Mesendoderm (in vitro differentiated cells): Measurements from ENCODE around the gene PTDSS2.
"Not testable (repeated sequence)": the region's sequence is repeated elsewhere in the genome, so short reads cannot be mapped to it uniquely, and the experiment has no call there.

Experiments used
- DNase-seq: peaks from one replicate; pipeline ENCODE4 v3.0.0; 2013
- H2AK5ac ChIP-seq: 2 replicates; pipeline ENCODE4 v1.6.1; 2013; ENCODE audit warnings: low read length, inconsistent platforms
- H2BK120ac ChIP-seq: 2 replicates; pipeline ENCODE4 v1.6.1; 2013; ENCODE audit warnings: low read depth, mild to moderate bottlenecking, low read length, moderate library complexity, mixed read lengths
- H2BK15ac ChIP-seq: replicated peaks from 2 replicates; pipeline ENCODE4 v1.6.1; 2013; ENCODE audit warnings: low read depth, mild to moderate bottlenecking, moderate library complexity
- H2BK5ac ChIP-seq: 2 replicates; pipeline ENCODE4 v1.6.1; 2013; ENCODE audit warnings: low read length, inconsistent platforms
- H3K18ac ChIP-seq: 2 replicates; pipeline ENCODE4 v1.6.1; 2013; ENCODE audit warnings: mild to moderate bottlenecking, low read length, mixed read lengths
- H3K23ac ChIP-seq: one replicate; pipeline ENCODE4 v1.6.1; 2013; ENCODE audit warnings: low read length
- H3K27ac ChIP-seq: 2 replicates; pipeline ENCODE4 v1.5.1; 2013; ENCODE audit warnings: low read depth, mild to moderate bottlenecking, inconsistent platforms, low read length, moderate library complexity
- H3K27me3 ChIP-seq: 2 replicates; pipeline ENCODE4 v1.6.1; 2013; ENCODE audit warnings: low read length, control low read depth, mild to moderate bottlenecking, inconsistent platforms; ENCODE audit not compliant: insufficient read depth, poor library complexity
- H3K36me3 ChIP-seq: 2 replicates; pipeline ENCODE4 v1.6.1; 2013; ENCODE audit warnings: low read length, inconsistent platforms; ENCODE audit not compliant: control insufficient read depth, insufficient read depth
- H3K4ac ChIP-seq: one replicate; pipeline ENCODE4 v1.6.1; 2013; ENCODE audit warnings: low read depth, mild to moderate bottlenecking, low read length, moderate library complexity
- H3K4me1 ChIP-seq: 2 replicates; pipeline ENCODE4 v1.6.1; 2013; ENCODE audit warnings: low read depth, low read length, inconsistent platforms; ENCODE audit not compliant: control insufficient read depth
- H3K4me2 ChIP-seq: 2 replicates; pipeline ENCODE4 v1.6.1; 2013; ENCODE audit warnings: low read length
- H3K4me3 ChIP-seq: 2 replicates; pipeline ENCODE4 v1.5.1; 2013; ENCODE audit warnings: mild to moderate bottlenecking, low read length
- H3K56ac ChIP-seq: one replicate; pipeline ENCODE4 v1.6.1; 2013; ENCODE audit warnings: low read length
- H3K79me1 ChIP-seq: 2 replicates; pipeline ENCODE4 v1.6.1; 2013; ENCODE audit warnings: low read length, inconsistent platforms
- H3K79me2 ChIP-seq: 2 replicates; pipeline ENCODE4 v1.6.1; 2013; ENCODE audit warnings: mild to moderate bottlenecking, low read length; ENCODE audit not compliant: control insufficient read depth, insufficient read depth
- H3K9ac ChIP-seq: 2 replicates; pipeline ENCODE4 v1.6.1; 2013; ENCODE audit warnings: low read length, inconsistent platforms
- H4K5ac ChIP-seq: one replicate; pipeline ENCODE4 v1.6.1; 2013; ENCODE audit warnings: low read length
- H4K8ac ChIP-seq: one replicate; pipeline ENCODE4 v1.6.1; 2013; ENCODE audit warnings: low read depth, mild to moderate bottlenecking, control low read depth, low read length, moderate library complexity
- WGBS: extraction: QIAGEN DNeasy Blood & Tissue Kit; methylation state at CpG from one replicate; pipeline ENCODE4 v1.1.7; 2013; ENCODE audit warnings: low lambda C conversion rate, missing lambda C conversion rate; ENCODE audit not compliant: insufficient coverage; ENCODE audit errors: extremely low coverage; 5-methylcytosine and 5-hydroxymethylcytosine counted together

Gene PTDSS2

GRCh38 chr11:422249-422656 lies 27.8 kb upstream of the PTDSS2 start:
- Histone ChIP-seq H3K27ac (no peak overlapping the region), H3K79me2 (no peaks in the 10 kb centered on the region), H2BK5ac (no peak overlapping the region), H2BK15ac (no peak overlapping the region), H3K27me3 (no peaks in the 10 kb centered on the region), H3K4me3 (no peak overlapping the region), H3K4ac (no peak overlapping the region), H2BK120ac (no peak overlapping the region), H3K4me2 (no peak overlapping the region), H3K23ac (no peak overlapping the region), H4K5ac (no peak overlapping the region), H3K9ac (no peak overlapping the region), H3K56ac (no peak overlapping the region), H4K8ac (no peak overlapping the region), H2AK5ac (no peak overlapping the region), H3K36me3 (no peaks in the 10 kb centered on the region), H3K4me1 (no peaks in the 10 kb centered on the region), H3K18ac (no peak overlapping the region), H3K79me1 (no peaks in the 10 kb centered on the region)
- DNase-seq = peak; percentile 73
- WGBS = no CpG with 5 or more reads among the region's 10 CpGs

GRCh38 chr11:424232-424631 lies 25.8 kb upstream of the PTDSS2 start:
- no peaks in the 10 kb centered on the region for H3K27me3 ChIP-seq
- no peaks in the 10 kb centered on the region for H3K4me1 ChIP-seq
- no peak overlapping the region for H3K23ac ChIP-seq
- no peak overlapping the region for H4K8ac ChIP-seq
- no peaks in the 10 kb centered on the region for H3K36me3 ChIP-seq
- no peak overlapping the region for H4K5ac ChIP-seq
- DNase-seq = no peak
- H2AK5ac ChIP-seq = no peak overlapping the region
- no peak overlapping the region for H3K9ac ChIP-seq
- WGBS = no CpG with 5 or more reads among the region's 4 CpGs
- H2BK120ac ChIP-seq = no peak overlapping the region
- H3K4ac ChIP-seq = no peak overlapping the region
- no peak overlapping the region for H3K27ac ChIP-seq
- H3K79me2 ChIP-seq = no peaks in the 10 kb centered on the region
- no peak overlapping the region for H2BK15ac ChIP-seq
- H3K79me1 ChIP-seq = no peaks in the 10 kb centered on the region
- no peak overlapping the region for H3K18ac ChIP-seq
- H3K4me3 ChIP-seq = no peak overlapping the region
- H3K4me2 ChIP-seq = no peak overlapping the region
- no peak overlapping the region for H3K56ac ChIP-seq
- no peak overlapping the region for H2BK5ac ChIP-seq

GRCh38 chr11:424766-425165 lies 25.3 kb upstream of the PTDSS2 start:
- H3K4me1 ChIP-seq, H3K4ac ChIP-seq, H3K56ac ChIP-seq, H3K79me2 ChIP-seq, H3K36me3 ChIP-seq, H3K4me3 ChIP-seq, H2BK120ac ChIP-seq, H3K9ac ChIP-seq, H2BK5ac ChIP-seq, H3K23ac ChIP-seq, H4K5ac ChIP-seq, H3K4me2 ChIP-seq, DNase-seq, H3K79me1 ChIP-seq, H3K27me3 ChIP-seq, H2AK5ac ChIP-seq, H3K27ac ChIP-seq, H4K8ac ChIP-seq, H2BK15ac ChIP-seq, H3K18ac ChIP-seq: not testable (repeated sequence)
- WGBS = no CpG with 5 or more reads among the region's 45 CpGs

DNA sequence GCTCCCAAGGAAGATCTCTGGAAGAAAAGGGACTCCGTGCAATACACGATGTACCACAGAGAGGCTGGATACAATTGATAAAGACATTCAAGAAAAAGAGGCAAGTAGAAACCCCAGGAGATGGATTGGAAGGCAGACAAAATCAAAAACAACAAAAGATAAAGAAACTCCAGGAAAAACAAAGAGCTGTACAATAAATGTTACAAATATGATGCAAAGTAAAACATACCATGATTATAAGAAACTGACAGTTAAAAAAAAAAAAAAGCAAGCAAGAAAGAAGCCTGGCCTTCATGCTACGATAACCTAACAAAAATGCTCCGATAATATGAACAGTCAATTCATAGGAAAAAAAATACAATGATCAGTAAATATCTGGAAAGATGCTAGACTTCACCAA lies 24.8 kb upstream of the PTDSS2 start:
- no peak for DNase-seq
- Histone ChIP-seq H2BK15ac (no peak overlapping the region), H3K27me3 (no peaks in the 10 kb centered on the region), H2BK5ac (no peak overlapping the region), H3K36me3 (no peaks in the 10 kb centered on the region), H3K79me2 (no peaks in the 10 kb centered on the region), H3K4ac (no peak overlapping the region), H3K4me2 (no peak overlapping the region), H3K4me1 (no peaks in the 10 kb centered on the region), H4K8ac (no peak overlapping the region), H3K4me3 (no peak overlapping the region), H3K18ac (no peak overlapping the region), H2AK5ac (no peak overlapping the region), H3K56ac (no peak overlapping the region), H3K27ac (no peak overlapping the region), H3K9ac (no peak overlapping the region), H3K79me1 (no peaks in the 10 kb centered on the region), H2BK120ac (no peak overlapping the region), H4K5ac (no peak overlapping the region), H3K23ac (no peak overlapping the region)
- WGBS = no CpG with 5 or more reads among the region's 4 CpGs

DNA sequence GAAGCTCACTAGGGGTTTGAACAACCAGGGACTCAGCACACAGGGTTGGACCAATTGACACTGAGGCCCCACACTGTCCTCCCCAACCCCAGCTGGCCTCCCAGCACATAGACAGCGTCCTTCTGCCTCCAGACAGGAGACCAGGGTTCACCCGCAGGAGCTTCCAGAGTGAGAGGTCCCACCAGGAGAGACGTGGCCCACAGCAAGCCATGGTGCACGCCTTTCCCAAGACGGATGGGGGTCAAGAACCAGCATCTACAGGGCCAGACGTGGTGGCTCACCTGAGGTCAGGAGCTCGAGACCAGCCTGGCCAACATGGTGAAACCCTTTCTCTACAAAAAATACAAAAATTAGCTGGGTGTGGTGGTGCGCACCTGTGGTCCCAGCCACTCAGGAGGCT lies 23.2 kb upstream of the PTDSS2 start:
- H3K4me2 ChIP-seq = no peak overlapping the region
- H2BK15ac ChIP-seq = no peak overlapping the region
- H3K56ac ChIP-seq = no peak overlapping the region
- no peak overlapping the region for H3K18ac ChIP-seq
- no peaks in the 10 kb centered on the region for H3K4me1 ChIP-seq
- WGBS = no CpG with 5 or more reads among the region's 8 CpGs
- no peaks in the 10 kb centered on the region for H3K79me2 ChIP-seq
- H2BK5ac ChIP-seq = no peak overlapping the region
- H3K27ac ChIP-seq = no peak overlapping the region
- DNase-seq = no peak
- H3K27me3 ChIP-seq = no peaks in the 10 kb centered on the region
- H3K36me3 ChIP-seq = no peaks in the 10 kb centered on the region
- no peak overlapping the region for H3K23ac ChIP-seq
- no peak overlapping the region for H4K5ac ChIP-seq
- H3K9ac ChIP-seq = no peak overlapping the region
- no peak overlapping the region for H3K4me3 ChIP-seq
- H2BK120ac ChIP-seq = no peak overlapping the region
- H3K4ac ChIP-seq = no peak overlapping the region
- H2AK5ac ChIP-seq = no peak overlapping the region
- H4K8ac ChIP-seq = no peak overlapping the region
- H3K79me1 ChIP-seq = no peaks in the 10 kb centered on the region

- Histone ChIP-seq H3K79me2 (no peaks in the 10 kb centered on the region), H3K79me1 (no peaks in the 10 kb centered on the region), H3K18ac (no peak overlapping the region), H3K27ac (no peak overlapping the region), H4K8ac (no peak overlapping the region), H3K4ac (no peak overlapping the region), H2AK5ac (no peak overlapping the region), H3K23ac (no peak overlapping the region), H2BK5ac (no peak overlapping the region), H3K4me2 (no peak overlapping the region), H3K4me3 (no peak overlapping the region), H3K27me3 (no peaks in the 10 kb centered on the region), H3K36me3 (no peaks in the 10 kb centered on the region), H2BK15ac (no peak overlapping the region), H2BK120ac (no peak overlapping the region), H3K9ac (no peak overlapping the region), H4K5ac (no peak overlapping the region), H3K56ac (no peak overlapping the region), H3K4me1 (no peaks in the 10 kb centered on the region)
- DNase-seq = no peak
- WGBS = no CpG with 5 or more reads among the region's 24 CpGs
These were observed 21.8 kb upstream of the PTDSS2 start for GRCh38 chr11:428295-428694.
